NCI-H128 (cell line): Measurements from ENCODE around the gene A4GALT.

Experiments used
- DNase-seq: peaks from one replicate; lab custom pipeline; 2025; ENCODE audit not compliant: unreplicated experiment; lab: John Stamatoyannopoulos, UW

The A4GALT gene

GRCh38 chr22:42653999-42654398 lies 66.7 kb downstream of the A4GALT start:
- no peak for DNase-seq

- DNase-seq = no peak
Measured at GRCh38 chr22:42651134-42651533, 69.5 kb downstream of the A4GALT start.

GRCh38 chr22:42649246-42650099 lies 71.2 kb downstream of the A4GALT start, which contains the start of gene CYB5R3:
CYB5R3 (minus strand) TSS chr22:42649392; CDS start chr22:42649315, 77 bp downstream.
- DNase-seq = no peak

GRCh38 chr22:42648368-42649245 lies 72.1 kb downstream of the A4GALT start:
- DNase-seq = no peak

GRCh38 chr22:42648017-42648367 lies 72.7 kb downstream of the A4GALT start:
- DNase-seq = no peak

- DNase-seq = no peak
Measured at GRCh38 chr22:42646569-42647525, 73.8 kb downstream of the A4GALT start.

GRCh38 chr22:42645938-42646568 lies 74.6 kb downstream of the A4GALT start:
- no peak for DNase-seq

- DNase-seq = no peak
Measured at GRCh38 chr22:42645341-42645937, 75.2 kb downstream of the A4GALT start.

- DNase-seq = no peak
Measured at GRCh38 chr22:42644422-42645340, 76.0 kb downstream of the A4GALT start.

- no peak for DNase-seq
Measured at GRCh38 chr22:42643634-42644421, 76.8 kb downstream of the A4GALT start.

GRCh38 chr22:42642806-42643633 lies 77.7 kb downstream of the A4GALT start:
- no peak for DNase-seq
